WTC11 (cell line): Measurements from ENCODE around the gene MEIS2. TPM values are rescaled to one million over a fixed set of nuclear protein-coding genes. Genes with fewer than 3 reads are reported as not detected.

Source experiments
- ATAC-seq: fragments of 200-7000 bp; cut with Tn5 transposase; 2 replicates; pipeline ENCODE4 v1.10.0; 2021; ENCODE audit warnings: mild to moderate bottlenecking, moderate library complexity
- CTCF ChIA-PET: fragments of 300-600 bp; sonication (Branson Sonifier 250); formaldehyde crosslinking; loops from one replicate; lab custom pipeline; 2021; ENCODE audit warnings: antibody characterized with exemption; lab: Charles Lee
- POLR2A ChIA-PET: fragments of 350-600 bp; sonication (Branson Sonifier 250); formaldehyde crosslinking; loops from one replicate; lab custom pipeline; 2021; ENCODE audit warnings: antibody characterized with exemption; lab: Charles Lee
- DNase-seq: peaks from one replicate; pipeline ENCODE4 v3.0.0; 2021; ENCODE audit warnings: low spot score
- H3K27ac Mint-ChIP-seq: 2 replicates; pipeline ENCODE4 v1.8.0; 2021; ENCODE audit warnings: mixed read lengths
- H3K27me3 Mint-ChIP-seq: 2 replicates; pipeline ENCODE4 v1.8.0; 2021; ENCODE audit warnings: low read depth, mild to moderate bottlenecking, moderate library complexity, mixed read lengths
- H3K36me3 Mint-ChIP-seq: 2 replicates; pipeline ENCODE4 v1.8.0; 2021; ENCODE audit warnings: mixed read lengths
- H3K4me1 Mint-ChIP-seq: 2 replicates; pipeline ENCODE4 v1.8.0; 2022; ENCODE audit warnings: mixed read lengths
- H3K4me3 Mint-ChIP-seq: 2 replicates; pipeline ENCODE4 v1.8.0; 2021; ENCODE audit warnings: mild to moderate bottlenecking, moderate library complexity, mixed read lengths
- H3K9me3 Mint-ChIP-seq: 2 replicates; pipeline ENCODE4 v1.8.0; 2021; ENCODE audit warnings: mixed read lengths
- AFF4 ChIP-seq: sonication (generic); formaldehyde crosslinking; IDR thresholded peaks from 2 replicates; pipeline ENCODE4 v1.8.1; 2023; ENCODE audit warnings: mild to moderate bottlenecking, missing genetic modification reagents, borderline replicate concordance
- CBFB ChIP-seq: sonication (generic); formaldehyde crosslinking; IDR thresholded peaks from 2 replicates; pipeline ENCODE4 v1.8.1; 2022; ENCODE audit warnings: mild to moderate bottlenecking, low read depth, missing genetic modification reagents
- CREB1 ChIP-seq: sonication (generic); formaldehyde crosslinking; IDR thresholded peaks from 2 replicates; pipeline ENCODE4 v1.8.0; 2023; ENCODE audit warnings: mild to moderate bottlenecking, missing genetic modification reagents
- E2F1 ChIP-seq: sonication (generic); formaldehyde crosslinking; IDR thresholded peaks from 2 replicates; pipeline ENCODE4 v1.8.0; 2022; ENCODE audit warnings: mild to moderate bottlenecking, missing genetic modification reagents
- ESRRA ChIP-seq: sonication (generic); formaldehyde crosslinking; IDR thresholded peaks from 2 replicates; pipeline ENCODE4 v1.8.1; 2022; ENCODE audit warnings: mild to moderate bottlenecking, missing genetic modification reagents, borderline replicate concordance
- FOXP4 ChIP-seq: sonication (generic); formaldehyde crosslinking; IDR thresholded peaks from 2 replicates; pipeline ENCODE4 v1.8.0; 2022; ENCODE audit warnings: mild to moderate bottlenecking, missing genetic modification reagents
- JAZF1 ChIP-seq: fragments of 250-450 bp; sonication (Bioruptor Pico); IDR thresholded peaks from 2 replicates; pipeline ENCODE4 v1.9.0; 2021; ENCODE audit warnings: moderate library complexity, mild to moderate bottlenecking, inconsistent platforms
- KAT7 ChIP-seq: sonication (generic); formaldehyde crosslinking; IDR thresholded peaks from 2 replicates; pipeline ENCODE4 v1.8.1; 2023; ENCODE audit warnings: missing genetic modification reagents, mild to moderate bottlenecking, borderline replicate concordance
- NFYB ChIP-seq: sonication (generic); formaldehyde crosslinking; conservative IDR thresholded peaks from 2 replicates; pipeline ENCODE4 v1.8.0; 2022; ENCODE audit warnings: low read depth, missing genetic modification reagents
- NR1H2 ChIP-seq: sonication (generic); formaldehyde crosslinking; IDR thresholded peaks from 2 replicates; pipeline ENCODE4 v1.9.0; 2021; ENCODE audit warnings: mild to moderate bottlenecking, moderate library complexity, missing genetic modification reagents
- NR2C2 ChIP-seq: sonication (generic); formaldehyde crosslinking; IDR thresholded peaks from 2 replicates; pipeline ENCODE4 v1.8.0; 2022; ENCODE audit warnings: mild to moderate bottlenecking, missing genetic modification reagents
- OVOL2 ChIP-seq: fragments of 250-450 bp; sonication (Bioruptor Pico); IDR thresholded peaks from 2 replicates; pipeline ENCODE4 v1.9.0; 2021; ENCODE audit warnings: mild to moderate bottlenecking, borderline replicate concordance
- RORB ChIP-seq: fragments of 250-450 bp; sonication (Bioruptor Pico); IDR thresholded peaks from 2 replicates; pipeline ENCODE4 v1.9.0; 2021; ENCODE audit warnings: mild to moderate bottlenecking
- SP1 ChIP-seq: sonication (generic); formaldehyde crosslinking; conservative IDR thresholded peaks from 2 replicates; pipeline ENCODE4 v1.8.1; 2022; ENCODE audit warnings: missing genetic modification reagents
- TCF7 ChIP-seq: sonication (generic); formaldehyde crosslinking; IDR thresholded peaks from 2 replicates; pipeline ENCODE4 v1.8.0; 2022; ENCODE audit warnings: mild to moderate bottlenecking, low read depth, missing genetic modification reagents, moderate library complexity
- ZBTB21 ChIP-seq: sonication (generic); formaldehyde crosslinking; IDR thresholded peaks from 2 replicates; pipeline ENCODE4 v1.8.1; 2023; ENCODE audit warnings: mild to moderate bottlenecking, missing genetic modification reagents, borderline replicate concordance
- ZNF121 ChIP-seq: sonication (generic); formaldehyde crosslinking; IDR thresholded peaks from 2 replicates; pipeline ENCODE4 v1.8.0; 2023; ENCODE audit warnings: missing genetic modification reagents
- ZNF138 ChIP-seq: sonication (generic); formaldehyde crosslinking; conservative IDR thresholded peaks from 2 replicates; pipeline ENCODE4 v1.8.1; 2022; ENCODE audit warnings: mild to moderate bottlenecking, moderate library complexity, missing genetic modification reagents
- total RNA-seq: library from RNA; stranded (reverse); gene quantifications from 3 replicates; pipeline ENCODE4 v1.2.3, GENCODE V29; 2021
- TF ChIP-seq, protein P1 (sequence below): fragments of 250-450 bp; sonication (Bioruptor Pico); IDR thresholded peaks from 2 replicates; pipeline ENCODE4 v1.8.0; 2021; ENCODE audit warnings: mild to moderate bottlenecking
- TF ChIP-seq, protein P2 (sequence below): sonication (generic); formaldehyde crosslinking; IDR thresholded peaks from 2 replicates; pipeline ENCODE4 v1.8.1; 2023; ENCODE audit warnings: mild to moderate bottlenecking, moderate library complexity, missing genetic modification reagents
- TF ChIP-seq, protein P3 (sequence below): sonication (generic); formaldehyde crosslinking; IDR thresholded peaks from 2 replicates; pipeline ENCODE4 v1.8.1; 2023; ENCODE audit warnings: mild to moderate bottlenecking, missing genetic modification reagents, moderate library complexity
- TF ChIP-seq, protein P4 (sequence below): fragments of 250-450 bp; sonication (Bioruptor Pico); conservative IDR thresholded peaks from 2 replicates; pipeline ENCODE4 v1.9.0; 2021; ENCODE audit warnings: mild to moderate bottlenecking

Gene MEIS2
- total RNA-seq, 1 experiment from 2014 or later, result 0.57 TPM

DNA sequence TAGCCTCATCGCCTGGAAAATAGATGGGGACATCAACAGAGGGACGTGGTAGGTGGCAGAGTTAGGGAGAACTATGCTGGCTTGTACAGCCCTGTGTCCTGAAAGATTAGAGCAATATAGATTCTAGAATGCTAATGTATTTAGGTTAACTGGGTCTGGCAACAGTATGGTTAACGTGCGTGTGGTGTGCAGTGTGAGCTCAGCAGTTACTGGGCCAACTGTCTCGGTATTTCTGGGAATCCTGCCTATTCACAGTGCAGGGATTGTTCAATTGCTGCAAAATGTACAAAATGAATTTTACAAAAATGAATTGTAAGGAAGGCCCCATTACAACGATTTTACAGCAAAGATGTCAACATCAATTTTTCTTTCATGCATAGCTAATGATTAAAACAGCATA, 20.6 kb downstream of the MEIS2 start:
- no peaks in the 10 kb centered on the region for H3K27me3 Mint-ChIP-seq
- H3K4me3 Mint-ChIP-seq, result no peak overlapping the region
- H3K4me1 Mint-ChIP-seq, result peaks cover 37% of the 10 kb centered on the region
- TF ChIP-seq JAZF1 (CRISPR knock-in tag) (no peak), ZBTB21 (CRISPR knock-in tag) (no peak), CBFB (CRISPR knock-in tag) (no peak), TCF7 (no peak), ESRRA (no peak), ZNF121 (CRISPR knock-in tag) (no peak), NR1H2 (CRISPR knock-in tag) (no peak), AFF4 (CRISPR knock-in tag) (no peak), OVOL2 (CRISPR knock-in tag) (no peak), SP1 (CRISPR knock-in tag) (no peak), RORB (no peak), ZNF138 (CRISPR knock-in tag) (no peak), E2F1 (CRISPR knock-in tag) (no peak), CREB1 (no peak)
- TF ChIP-seq, protein P1, sequence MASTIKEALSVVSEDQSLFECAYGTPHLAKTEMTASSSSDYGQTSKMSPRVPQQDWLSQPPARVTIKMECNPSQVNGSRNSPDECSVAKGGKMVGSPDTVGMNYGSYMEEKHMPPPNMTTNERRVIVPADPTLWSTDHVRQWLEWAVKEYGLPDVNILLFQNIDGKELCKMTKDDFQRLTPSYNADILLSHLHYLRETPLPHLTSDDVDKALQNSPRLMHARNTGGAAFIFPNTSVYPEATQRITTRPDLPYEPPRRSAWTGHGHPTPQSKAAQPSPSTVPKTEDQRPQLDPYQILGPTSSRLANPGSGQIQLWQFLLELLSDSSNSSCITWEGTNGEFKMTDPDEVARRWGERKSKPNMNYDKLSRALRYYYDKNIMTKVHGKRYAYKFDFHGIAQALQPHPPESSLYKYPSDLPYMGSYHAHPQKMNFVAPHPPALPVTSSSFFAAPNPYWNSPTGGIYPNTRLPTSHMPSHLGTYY (CRISPR knock-in tag), result no peak
- TF ChIP-seq, protein P2, sequence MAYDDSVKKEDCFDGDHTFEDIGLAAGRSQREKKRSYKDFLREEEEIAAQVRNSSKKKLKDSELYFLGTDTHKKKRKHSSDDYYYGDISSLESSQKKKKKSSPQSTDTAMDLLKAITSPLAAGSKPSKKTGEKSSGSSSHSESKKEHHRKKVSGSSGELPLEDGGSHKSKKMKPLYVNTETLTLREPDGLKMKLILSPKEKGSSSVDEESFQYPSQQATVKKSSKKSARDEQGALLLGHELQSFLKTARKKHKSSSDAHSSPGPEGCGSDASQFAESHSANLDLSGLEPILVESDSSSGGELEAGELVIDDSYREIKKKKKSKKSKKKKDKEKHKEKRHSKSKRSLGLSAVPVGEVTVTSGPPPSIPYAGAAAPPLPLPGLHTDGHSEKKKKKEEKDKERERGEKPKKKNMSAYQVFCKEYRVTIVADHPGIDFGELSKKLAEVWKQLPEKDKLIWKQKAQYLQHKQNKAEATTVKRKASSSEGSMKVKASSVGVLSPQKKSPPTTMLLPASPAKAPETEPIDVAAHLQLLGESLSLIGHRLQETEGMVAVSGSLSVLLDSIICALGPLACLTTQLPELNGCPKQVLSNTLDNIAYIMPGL (CRISPR knock-in tag), result no peak
- TF ChIP-seq, protein P3, sequence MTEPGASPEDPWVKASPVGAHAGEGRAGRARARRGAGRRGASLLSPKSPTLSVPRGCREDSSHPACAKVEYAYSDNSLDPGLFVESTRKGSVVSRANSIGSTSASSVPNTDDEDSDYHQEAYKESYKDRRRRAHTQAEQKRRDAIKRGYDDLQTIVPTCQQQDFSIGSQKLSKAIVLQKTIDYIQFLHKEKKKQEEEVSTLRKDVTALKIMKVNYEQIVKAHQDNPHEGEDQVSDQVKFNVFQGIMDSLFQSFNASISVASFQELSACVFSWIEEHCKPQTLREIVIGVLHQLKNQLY, result no peak
- TF ChIP-seq, all 79 proteins: peak for 0
- POLR2A ChIA-PET, result no interaction called here
- CTCF ChIA-PET, result no interaction called here
- ATAC-seq, result no peak
- Mint-ChIP-seq H3K9me3 (no peaks in the 10 kb centered on the region), H3K36me3 (no peaks in the 10 kb centered on the region), H3K27ac (no peak overlapping the region)
- no peak for DNase-seq

DNA sequence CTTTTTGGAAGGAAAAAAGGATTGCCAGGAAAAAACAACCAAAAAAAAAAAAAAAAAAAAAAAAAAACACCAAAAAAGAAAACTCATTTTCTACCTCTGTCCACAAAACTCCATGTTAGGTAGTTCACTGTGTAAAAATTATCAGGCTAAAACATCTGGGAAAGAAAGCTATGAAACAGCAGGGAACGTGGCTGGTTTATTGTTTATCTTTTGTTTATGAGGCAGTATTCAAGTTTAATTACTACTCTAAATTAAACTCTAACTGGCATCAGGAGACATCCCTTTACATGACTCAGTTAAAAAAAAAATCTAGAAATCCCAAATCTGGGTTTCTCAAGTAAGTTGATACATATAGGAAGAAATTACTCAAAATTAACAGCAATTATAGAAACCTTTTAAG, 21.8 kb downstream of the MEIS2 start:
- Mint-ChIP-seq H3K27me3 (no peaks in the 10 kb centered on the region), H3K9me3 (no peaks in the 10 kb centered on the region), H3K4me3 (no peak overlapping the region), H3K27ac (no peak overlapping the region), H3K36me3 (no peaks in the 10 kb centered on the region), H3K4me1 (peaks cover 35% of the 10 kb centered on the region)
- ATAC-seq (no peak), DNase-seq (no peak)
- ChIA-PET CTCF (interaction anchor here (0.7 kb wide), 1 partner anchor 58 kb away, joined by 4 read pairs; no protein-coding TSS in a partner anchor), POLR2A (no interaction called here)
- TF ChIP-seq FOXP4, result no peak
- no peak for TF ChIP-seq KAT7
- TF ChIP-seq ZBTB21 (CRISPR knock-in tag), result no peak
- TF ChIP-seq, protein P2 (CRISPR knock-in tag), result no peak
- TF ChIP-seq NR2C2 (CRISPR knock-in tag), result no peak
- TF ChIP-seq, protein P4, sequence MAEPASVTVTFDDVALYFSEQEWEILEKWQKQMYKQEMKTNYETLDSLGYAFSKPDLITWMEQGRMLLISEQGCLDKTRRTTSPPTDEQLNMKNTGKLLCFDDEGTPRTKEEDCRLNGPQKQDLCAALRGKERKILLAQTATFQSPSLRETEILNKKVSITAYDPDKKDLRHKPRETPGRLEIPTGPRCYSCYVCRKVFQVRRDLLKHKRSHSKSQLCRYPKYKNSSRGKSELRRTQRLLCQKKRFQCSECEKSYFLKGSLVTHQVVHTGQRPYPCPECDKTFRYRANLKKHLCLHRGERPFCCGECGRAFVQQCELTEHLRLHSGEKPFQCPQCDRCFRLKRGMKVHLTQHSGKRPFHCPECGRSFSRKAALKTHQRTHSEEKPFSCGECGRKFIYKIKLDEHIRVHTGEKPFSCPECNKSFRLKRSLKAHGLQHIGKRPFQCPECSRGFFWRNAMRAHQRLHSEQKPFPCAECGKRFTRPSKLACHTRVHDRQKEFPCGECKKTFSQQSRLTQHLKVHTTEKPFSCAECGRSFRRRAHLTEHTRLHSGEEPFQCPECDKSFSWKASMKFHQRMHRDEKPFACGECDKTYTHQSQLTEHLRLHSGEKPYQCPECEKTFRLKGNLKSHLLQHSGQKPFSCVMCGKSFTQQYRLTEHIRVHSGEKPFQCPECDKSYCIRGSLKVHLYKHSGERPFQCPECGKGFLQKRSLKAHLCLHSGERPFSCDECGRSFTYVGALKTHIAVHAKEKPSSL (CRISPR knock-in tag), result no peak
- TF ChIP-seq NFYB, result no peak
